Endothelial cell of umbilical vein (primary cell): ENCODE results near the gene FAHD2B. TPM values are rescaled to one million over a fixed set of nuclear protein-coding genes. Genes with fewer than 3 reads are reported as not detected.
"Not testable (repeated sequence)": the region's sequence is repeated elsewhere in the genome, so short reads cannot be mapped to it uniquely, and the experiment has no call there.

Experiments
- BruUV-seq: library from RNA; stranded (reverse); fragments of 400-500 nt; replicated peaks from 2 replicates; lab custom pipeline; 2021; lab: Mats Ljungman, UMichigan
- CTCF ChIA-PET: fragments of 300-600, 350-600 bp; sonication (Branson Sonifier 250); formaldehyde crosslinking; loops from one replicate; lab custom pipeline; 2021; ENCODE audit warnings: antibody characterized with exemption, inconsistent platforms; lab: Charles Lee
- POLR2A ChIA-PET: fragments of 300-600, 350-600 bp; sonication (Branson Sonifier 250); formaldehyde crosslinking; loops from one replicate; lab custom pipeline; 2021; ENCODE audit warnings: antibody characterized with exemption, inconsistent platforms; lab: Charles Lee
- DNase-seq: peaks from one replicate; pipeline ENCODE4 v3.0.0-alpha.2; 2011; ENCODE audit warnings: low read depth, low spot score
- FAIRE-seq: peaks from 2 replicates; lab custom pipeline; 2011; peaks lifted over from hg19 to GRCh38; lab: Jason Lieb, UNC
- H2AFZ ChIP-seq: 2 replicates; pipeline ENCODE4 v1.6.0; 2012; ENCODE audit warnings: low read depth, low read length, control low read depth, inconsistent platforms
- H3K27ac ChIP-seq: 2 replicates; pipeline ENCODE4 v1.5.1; 2011; ENCODE audit warnings: low read depth, mild to moderate bottlenecking, control low read depth, low read length, moderate library complexity; ENCODE audit not compliant: insufficient read depth
- H3K27me3 ChIP-seq, 2 experiments: 2 replicates each; pipeline versions ENCODE4 v1.6.0 to v1.6.1; 2011; ENCODE audit warnings: low read length in 2 of 2, mixed read lengths in 1 of 2; ENCODE audit not compliant: control insufficient read depth in 2 of 2, insufficient read depth in 2 of 2
- H3K36me3 ChIP-seq, 2 experiments: 2 replicates in 1 of 2; 3 replicates in 1 of 2; pipeline ENCODE4 v1.5.1; 2011; ENCODE audit warnings: low read length in 2 of 2, mild to moderate bottlenecking in 1 of 2, moderate library complexity in 1 of 2; ENCODE audit not compliant: control insufficient read depth in 2 of 2, insufficient read depth in 2 of 2; ENCODE audit errors: extremely low read depth in 1 of 2
- H3K4me1 ChIP-seq: 3 replicates; pipeline ENCODE4 v1.5.1; 2011; ENCODE audit warnings: mild to moderate bottlenecking, low read length; ENCODE audit not compliant: control insufficient read depth, insufficient read depth; ENCODE audit errors: extremely low read depth
- H3K4me2 ChIP-seq: 2 replicates; pipeline ENCODE4 v1.6.1; 2011; ENCODE audit warnings: low read length, control low read depth, mixed read lengths; ENCODE audit not compliant: insufficient read depth
- H3K4me3 ChIP-seq, 3 experiments: fragments of 200-600 bp in 1 of 3; sonication (generic), shearing (Covaris generic) in 1 of 3; replicated peaks in 1 of 3; 2 replicates each; pipeline ENCODE4 v1.5.1; 2011 to 2016; ENCODE audit warnings: control low read depth in 3 of 3, low read length in 3 of 3, mild to moderate bottlenecking in 2 of 3, inconsistent platforms in 1 of 3, low read depth in 1 of 3, moderate library complexity in 1 of 3; ENCODE audit not compliant: insufficient read depth in 1 of 3
- H3K79me2 ChIP-seq: 2 replicates; pipeline ENCODE4 v1.6.0; 2012; ENCODE audit warnings: low read length, inconsistent platforms; ENCODE audit not compliant: control insufficient read depth, insufficient read depth
- H3K9ac ChIP-seq: replicated peaks from 2 replicates; pipeline ENCODE3; 2011; ENCODE audit warnings: low read length, control low read depth; ENCODE audit not compliant: insufficient read depth; ENCODE audit errors: extremely low read depth
- H3K9me1 ChIP-seq: replicated peaks from 3 replicates; pipeline ENCODE4 v1.6.0; 2011; ENCODE audit warnings: mild to moderate bottlenecking, low read length; ENCODE audit not compliant: control insufficient read depth, insufficient read depth; ENCODE audit errors: extremely low read depth
- H3K9me3 ChIP-seq: replicated peaks from 2 replicates; pipeline ENCODE4 v1.5.1; 2012; ENCODE audit warnings: low read length, inconsistent platforms; ENCODE audit not compliant: control insufficient read depth, insufficient read depth
- H4K20me1 ChIP-seq: replicated peaks from 2 replicates; pipeline ENCODE3; 2011; ENCODE audit warnings: mild to moderate bottlenecking, low read length; ENCODE audit not compliant: control insufficient read depth, insufficient read depth; ENCODE audit errors: extremely low read depth
- dilution Hi-C: fragments of 300-500 bp; cut with MboI; formaldehyde crosslinking; loops from one replicate; pipeline ENCODE4 v1.15.0; 2019; ENCODE audit warnings: low sequenced_read_pairs; ENCODE audit not compliant: extremely low pct_ligation_motif_present
- intact Hi-C: fragments of 100-400 bp; cut with micrococcal nuclease; formaldehyde crosslinking; loops from one replicate; pipeline ENCODE4 v1.10.0; 2022
- polyA plus RNA-seq, 4 experiments: library from polyadenylated mRNA; depleted of rRNA in 3 of 4; stranded (reverse) in 3 of 4; unstranded in 1 of 4; fragments of >200 nt; gene quantifications; 2 replicates each; pipeline versions ENCODE4 v1.2.1 to v1.2.3, GENCODE V29; 2011 to 2012; ENCODE audit warnings: missing spikeins in 1 of 4
- total RNA-seq: library from RNA; stranded (reverse); gene quantifications from 2 replicates; pipeline ENCODE4 v1.2.3, GENCODE V29; 2021

Gene FAHD2B
- total and polyA plus RNA-seq, 2 donors (not counting 3 experiments of a cell fraction or from before 2014, with no cell fraction given): 9.2 to 9.5 TPM

- BruUV-seq, H2AFZ ChIP-seq, POLR2A ChIA-PET, intact Hi-C loops, H3K9me1 ChIP-seq, H3K9ac ChIP-seq, H3K4me1 ChIP-seq, H3K27me3 ChIP-seq, H3K9me3 ChIP-seq, H3K36me3 ChIP-seq, H3K27ac ChIP-seq, dilution Hi-C loops, FAIRE-seq, H3K4me2 ChIP-seq, H3K79me2 ChIP-seq, CTCF ChIA-PET, H4K20me1 ChIP-seq, H3K4me3 ChIP-seq, DNase-seq: not testable (repeated sequence)
These were observed 11.2 kb downstream of the FAHD2B start for GRCh38 chr2:97083516-97083915.

DNA sequence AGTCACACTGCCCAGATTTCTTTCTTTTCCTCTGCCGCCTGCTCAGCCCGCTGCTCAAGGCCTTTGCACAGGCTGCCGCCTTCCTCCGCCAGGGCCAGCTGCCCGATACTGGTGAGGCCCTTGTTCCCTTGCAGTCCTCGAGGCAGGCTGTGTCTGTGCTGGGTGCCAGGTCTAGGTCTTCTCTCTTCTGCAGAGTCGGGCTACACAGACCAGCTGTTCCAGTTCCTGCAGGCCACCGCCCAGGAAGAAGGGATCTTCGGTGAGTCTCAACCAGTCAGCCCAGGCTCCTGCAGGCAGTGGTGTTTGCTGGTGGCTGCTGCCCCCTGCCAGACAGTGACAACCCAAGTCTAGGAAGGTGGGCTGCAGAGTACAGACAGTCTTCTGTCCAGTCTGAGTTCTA, 12.5 kb downstream of the FAHD2B start:
- BruUV-seq, H3K4me3 ChIP-seq, H4K20me1 ChIP-seq, dilution Hi-C loops, H3K9ac ChIP-seq, H3K4me2 ChIP-seq, H3K27ac ChIP-seq, H3K79me2 ChIP-seq, H3K36me3 ChIP-seq, intact Hi-C loops, H3K9me3 ChIP-seq, H3K4me1 ChIP-seq, H2AFZ ChIP-seq, CTCF ChIA-PET, DNase-seq, H3K27me3 ChIP-seq, POLR2A ChIA-PET, FAIRE-seq, H3K9me1 ChIP-seq: not testable (repeated sequence)

DNA sequence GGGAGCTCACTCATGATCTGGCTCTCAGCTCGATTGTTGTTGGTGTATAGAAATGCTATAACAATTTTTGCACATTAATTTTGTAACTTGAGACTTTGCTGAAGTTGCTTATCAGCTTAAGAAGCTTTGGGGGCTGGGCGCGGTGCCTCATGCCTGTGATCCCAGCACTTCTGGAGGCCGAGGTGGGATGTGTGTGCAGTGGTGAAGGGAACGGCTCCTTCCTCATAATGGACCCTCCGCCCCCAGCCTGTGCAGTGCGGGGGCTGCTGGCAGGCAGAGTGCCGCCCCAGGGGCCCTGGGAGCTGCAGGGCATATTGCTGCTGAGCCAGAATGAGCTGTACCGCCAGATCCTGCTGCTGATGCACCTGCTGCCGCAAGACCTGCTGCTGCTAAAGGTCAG, 13.8 kb downstream of the FAHD2B start:
- H3K4me1 ChIP-seq, H3K4me2 ChIP-seq, dilution Hi-C loops, H3K79me2 ChIP-seq, CTCF ChIA-PET, H3K4me3 ChIP-seq, H3K27me3 ChIP-seq, intact Hi-C loops, POLR2A ChIA-PET, H3K9me1 ChIP-seq, H4K20me1 ChIP-seq, FAIRE-seq, DNase-seq, H3K9me3 ChIP-seq, BruUV-seq, H3K9ac ChIP-seq, H3K27ac ChIP-seq, H2AFZ ChIP-seq, H3K36me3 ChIP-seq: not testable (repeated sequence)

- CTCF ChIA-PET, H3K9me3 ChIP-seq, H3K79me2 ChIP-seq, H3K9ac ChIP-seq, H4K20me1 ChIP-seq, FAIRE-seq, dilution Hi-C loops, H3K27ac ChIP-seq, DNase-seq, H3K4me2 ChIP-seq, H3K4me1 ChIP-seq, H3K9me1 ChIP-seq, BruUV-seq, intact Hi-C loops, H3K36me3 ChIP-seq, H3K27me3 ChIP-seq, POLR2A ChIA-PET, H2AFZ ChIP-seq, H3K4me3 ChIP-seq: not testable (repeated sequence)
These were observed 17.5 kb downstream of the FAHD2B start for GRCh38 chr2:97077213-97077612.
